NCI-H1092 (cell line): Measurements from ENCODE around the gene DHX58.

Experiments
- DNase-seq: peaks from one replicate; lab custom pipeline; 2025; lab: John Stamatoyannopoulos, UW

Gene DHX58

DNA sequence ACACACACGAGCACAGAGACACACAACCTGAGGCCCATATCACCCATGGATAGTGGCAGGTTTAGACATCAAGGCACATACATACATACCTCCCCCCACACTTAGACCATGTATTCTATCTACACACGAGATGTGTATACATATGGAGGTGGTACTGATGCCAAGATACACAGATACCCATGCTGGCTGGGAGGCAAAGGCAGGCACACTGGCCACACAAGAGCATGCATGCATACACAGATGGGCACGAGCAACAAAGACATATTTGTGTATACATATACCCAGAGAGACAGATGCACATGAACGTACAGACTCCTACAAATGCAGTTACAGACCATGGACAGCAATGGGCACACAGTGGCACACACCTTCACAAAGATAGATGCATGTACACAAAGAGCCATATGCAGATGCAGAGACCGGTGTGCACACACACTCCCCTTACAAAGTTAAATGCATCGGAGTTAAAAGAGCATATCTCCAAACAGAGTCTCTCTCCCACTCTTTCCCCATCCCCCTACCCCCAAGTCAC, 60.1 kb downstream of the DHX58 start:
- no peak for DNase-seq

- DNase-seq, result no peak
Measured at GRCh38 chr17:42051645-42052044, 60.9 kb downstream of the DHX58 start.
